HepG2 (cell line): Measurements from ENCODE around the gene FMO2. TPM values are rescaled to one million over a fixed set of nuclear protein-coding genes. Genes with fewer than 3 reads are reported as not detected.

Experiments used
- ATAC-seq: fragments of 200-7000 bp; cut with Tn5 transposase; 3 replicates; pipeline ENCODE4 v1.9.1; 2020; ENCODE audit warnings: mild to moderate bottlenecking, moderate library complexity
- BruUV-seq: library from RNA; stranded (reverse); fragments of 400-500 nt; replicated peaks from 2 replicates; lab custom pipeline; 2021; lab: Mats Ljungman, UMichigan
- CTCF ChIA-PET: fragments of 300-600 bp; formaldehyde crosslinking; extraction: SDS; loops from one replicate; lab custom pipeline; 2021; ENCODE audit warnings: low total read pairs, inconsistent platforms, low intra/inter-chr PET ratio; lab: Yijun Ruan, JAX
- POLR2A ChIA-PET: fragments of 350-600 bp; sonication (Branson Sonifier 250); formaldehyde crosslinking; loops from one replicate; lab custom pipeline; 2020; ENCODE audit warnings: antibody characterized with exemption, inconsistent platforms; lab: Yijun Ruan, JAX
- DNase-seq: peaks from one replicate; pipeline ENCODE4 v3.0.0-alpha.2; 2015; ENCODE audit warnings: low spot score
- FAIRE-seq: peaks from 3 replicates; lab custom pipeline; 2011; peaks lifted over from hg19 to GRCh38; lab: Jason Lieb, UNC
- H2AFZ ChIP-seq: one replicate; pipeline ENCODE4 v1.6.1; 2011; ENCODE audit warnings: low read length, inconsistent platforms
- H3K27ac ChIP-seq: fragments of 300-600 bp; 3 replicates; pipeline ENCODE4 v1.8.0; 2011; ENCODE audit warnings: mixed run types, mild to moderate bottlenecking, mixed read lengths, low read length, inconsistent platforms; ENCODE audit not compliant: insufficient read depth; ENCODE audit errors: extremely low read length
- H3K27me3 ChIP-seq, 2 experiments: fragments of 200-600 bp in 1 of 2; 2 replicates in 1 of 2; 3 replicates in 1 of 2; pipeline versions ENCODE4 v1.6.0 to v1.8.0; 2011; ENCODE audit warnings: low read length in 2 of 2, mild to moderate bottlenecking in 2 of 2, moderate library complexity in 2 of 2, inconsistent platforms in 1 of 2; ENCODE audit not compliant: insufficient read depth in 2 of 2, control insufficient read depth in 1 of 2
- H3K36me3 ChIP-seq, 2 experiments: fragments of 200-600 bp in 1 of 2; replicated peaks in 1 of 2; 2 replicates in 1 of 2; 3 replicates in 1 of 2; pipeline versions ENCODE4 v1.5.1 to v1.8.0; 2011; ENCODE audit warnings: low read length in 2 of 2, inconsistent platforms in 1 of 2; ENCODE audit not compliant: insufficient read depth in 2 of 2, control insufficient read depth in 1 of 2
- H3K4me1 ChIP-seq: 2 replicates; pipeline ENCODE4 v1.5.1; 2012; ENCODE audit warnings: low read length, inconsistent platforms; ENCODE audit not compliant: insufficient read depth
- H3K4me2 ChIP-seq: 2 replicates; pipeline ENCODE4 v1.6.0; 2011; ENCODE audit warnings: low read depth, low read length, inconsistent platforms
- H3K4me3 ChIP-seq, 3 experiments: fragments of 200-600 bp in 1 of 3; sonication (generic), shearing (Covaris generic) in 1 of 3; replicated peaks in 1 of 3; 2 replicates each; pipeline ENCODE4 v1.5.1; 2011 to 2016; ENCODE audit warnings: low read length in 3 of 3, inconsistent platforms in 2 of 3, low read depth in 2 of 3, mild to moderate bottlenecking in 2 of 3, control low read depth in 1 of 3, mixed read lengths in 1 of 3; ENCODE audit not compliant: insufficient read depth in 1 of 3
- H3K79me2 ChIP-seq: one replicate; pipeline ENCODE4 v1.6.1; 2011; ENCODE audit warnings: low read length, inconsistent platforms; ENCODE audit not compliant: insufficient read depth
- H3K9ac ChIP-seq: 2 replicates; pipeline ENCODE4 v1.6.0; 2011; ENCODE audit warnings: mild to moderate bottlenecking, low read depth, low read length, inconsistent platforms; ENCODE audit not compliant: insufficient read depth
- H3K9me3 ChIP-seq: 2 replicates; pipeline ENCODE4 v1.5.1; 2012; ENCODE audit warnings: mild to moderate bottlenecking, low read length
- H4K20me1 ChIP-seq: 2 replicates; pipeline ENCODE4 v1.6.0; 2011; ENCODE audit warnings: inconsistent platforms, mild to moderate bottlenecking, low read length, moderate library complexity; ENCODE audit not compliant: insufficient read depth
- CBX2 ChIP-seq, 2 experiments: fragments of 200-600 bp in 1 of 2; sonication (generic); formaldehyde crosslinking in 1 of 2; IDR thresholded peaks; 2 replicates each; pipeline versions ENCODE4 v1.7.0 to v1.8.1; 2018 to 2022; ENCODE audit warnings: low read depth in 2 of 2, low read length in 1 of 2, mild to moderate bottlenecking in 1 of 2, missing genetic modification reagents in 1 of 2
- CEBPB ChIP-seq: IDR thresholded peaks from 2 replicates; pipeline ENCODE4 v1.6.1; 2011; ENCODE audit warnings: low read depth, low read length, improper control_type of control experiment, borderline replicate concordance
- JARID2 ChIP-seq: sonication (generic); formaldehyde crosslinking; IDR thresholded peaks from 2 replicates; pipeline ENCODE4 v1.8.1; 2023; ENCODE audit warnings: missing genetic modification reagents, inconsistent platforms; ENCODE audit not compliant: insufficient replicate concordance
- JUNB ChIP-seq: sonication (generic); formaldehyde crosslinking; IDR thresholded peaks from 2 replicates; pipeline ENCODE4 v1.8.0; 2022; ENCODE audit warnings: missing genetic modification reagents, mild to moderate bottlenecking, borderline replicate concordance
- LCORL ChIP-seq, 2 experiments: fragments of 450-650 bp in 1 of 2; sonication (generic) in 1 of 2; formaldehyde crosslinking in 1 of 2; IDR thresholded peaks; 2 replicates each; pipeline versions ENCODE4 v1.5.0 to v1.6.1; 2017 to 2020; ENCODE audit warnings: antibody characterized with exemption in 1 of 2, missing genetic modification reagents in 1 of 2
- MNT ChIP-seq: fragments of 450-650 bp; IDR thresholded peaks from 2 replicates; pipeline ENCODE4 v1.6.1; 2016
- SAFB2 ChIP-seq: sonication (generic); formaldehyde crosslinking; IDR thresholded peaks from 2 replicates; pipeline ENCODE4 v1.5.1; 2020; ENCODE audit warnings: missing genetic modification reagents, low read depth, mild to moderate bottlenecking, borderline replicate concordance
- SALL2 ChIP-seq: sonication (generic); formaldehyde crosslinking; IDR thresholded peaks from 2 replicates; pipeline ENCODE4 v1.8.1; 2023; ENCODE audit warnings: mild to moderate bottlenecking, missing genetic modification reagents, inconsistent platforms
- SPEN ChIP-seq: sonication (generic); formaldehyde crosslinking; IDR thresholded peaks from 2 replicates; pipeline ENCODE4 v1.5.1; 2020; ENCODE audit warnings: low read depth, mild to moderate bottlenecking, missing genetic modification reagents
- WGBS: methylation state at CpG from one replicate; pipeline ENCODE4 v1.1.6; 2017; ENCODE audit warnings: low lambda C conversion rate; 5-methylcytosine and 5-hydroxymethylcytosine counted together
- in situ Hi-C: cut with HindIII; loops from 2 replicates; pipeline ENCODE4 v1.10.0; 2017; ENCODE audit warnings: low pct_unique_long_range_greater_than_20kb; ENCODE audit not compliant: extremely low pct_ligation_motif_present
- intact Hi-C: fragments of 100-400 bp; cut with micrococcal nuclease; formaldehyde crosslinking; loops from one replicate; pipeline ENCODE4 v1.10.0; 2022; ENCODE audit not compliant: unreplicated experiment
- polyA plus RNA-seq, 8 experiments: library from polyadenylated mRNA; depleted of rRNA in 3 of 8; stranded (reverse) in 7 of 8; unstranded in 1 of 8; fragments of >200 nt; fragmentation: Illumina TruSeq in 4 of 8; extraction: Trizol in 4 of 8; gene quantifications; 2 replicates each; pipeline versions ENCODE4 v1.2.1 to v1.2.3, GENCODE V29; 2011 to 2016; ENCODE audit warnings: low read depth in 4 of 8, missing spikeins in 1 of 8, mixed read lengths in 1 of 8; ENCODE audit not compliant: insufficient read depth in 1 of 8
- total RNA-seq, 5 experiments: library from RNA; depleted of rRNA; stranded (reverse); fragments of >200 nt; fragmentation: Illumina TruSeq; extraction: Trizol; gene quantifications; 2 replicates each; pipeline ENCODE4 v1.2.3, GENCODE V29; 2016; ENCODE audit warnings: low read depth in 1 of 5

Gene FMO2
- total and polyA plus RNA-seq, 2 of the 13 experiments (the other 11 are each of a cell fraction or from before 2014, with no cell fraction given) = not detected

DNA sequence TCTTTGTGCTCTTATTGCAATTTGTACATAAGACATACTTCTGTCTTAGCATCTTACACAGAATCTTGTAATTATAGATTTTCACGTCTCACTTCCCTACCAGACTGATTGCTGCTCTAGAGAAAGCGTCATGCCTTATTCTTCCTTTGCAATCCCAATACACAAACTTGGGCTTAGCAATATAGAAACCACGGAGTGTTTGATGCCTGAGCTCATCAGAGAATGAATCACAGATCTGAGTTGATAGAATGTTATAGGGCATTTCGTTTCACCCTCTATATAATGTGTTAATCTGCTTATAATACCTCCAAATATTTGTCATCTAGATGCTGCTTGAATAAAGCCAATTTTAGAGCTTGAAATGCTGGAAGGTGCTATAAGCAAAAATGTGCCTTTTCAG is 69.8 kb downstream of the FMO2 start:
- intact Hi-C loops = no loop called here

GRCh38 chr1:171256940-171257606 is 72.0 kb downstream of the FMO2 start:
- WGBS = 0% methylated on average over 5 of the region's 8 CpGs
- Histone ChIP-seq H3K9ac (no peak overlapping the region), H3K27ac (no peak overlapping the region), H3K4me2 (no peak overlapping the region), H2AFZ (no peak overlapping the region), H3K9me3 (no peaks in the 10 kb centered on the region), H4K20me1 (no peaks in the 10 kb centered on the region), H3K79me2 (no peaks in the 10 kb centered on the region), H3K4me1 (no peaks in the 10 kb centered on the region), H3K27me3 (peaks cover 0 to 4% of the 10 kb centered on the region in 2 experiments; a peak in 1 of 5 replicates), H3K4me3 (no peak overlapping the region), H3K36me3 (no peaks in the 10 kb centered on the region)
- DNase-seq (no peak), ATAC-seq (no peak; the same call in 2 of the 3 replicates), FAIRE-seq (no peak)
- in situ Hi-C loops = no loop called here
- BruUV-seq = no TSS peak
- CTCF ChIA-PET = no interaction called here
- POLR2A ChIA-PET = no interaction called here
- TF ChIP-seq CBX2 (IDR thresholded peaks at IDR 0.05; ENCODE audit: low read depth, low read length) = no peak
- no peak for TF ChIP-seq CBX2 (CRISPR knock-in tag; IDR thresholded peaks at IDR 0.05; ENCODE audit: low read depth)
- peak; percentile 48; the same call in 1 of the 2 replicates for TF ChIP-seq LCORL (IDR thresholded peaks at IDR 0.05)
- no peak for TF ChIP-seq LCORL (CRISPR knock-in tag; IDR thresholded peaks at IDR 0.05)
- TF ChIP-seq MNT = peak; percentile 47; the same call in 1 of the 2 replicates
- 0 out of 2 replicates have a peak, but pooled peaks have one; percentile 19 for TF ChIP-seq CEBPB
- intact Hi-C loops = no loop called here

More for the DNA sequence above, 69.8 kb downstream of the FMO2 start:
- DNase-seq = no peak
- Histone ChIP-seq H3K27me3 (peaks cover 0 to 13% of the 10 kb centered on the region in 2 experiments; a peak in 2 of 5 replicates), H3K27ac (no peak overlapping the region), H3K4me2 (no peak overlapping the region), H3K36me3 (no peaks in the 10 kb centered on the region), H3K9me3 (no peaks in the 10 kb centered on the region), H2AFZ (no peak overlapping the region), H3K79me2 (no peaks in the 10 kb centered on the region), H3K9ac (no peak overlapping the region), H3K4me1 (no peaks in the 10 kb centered on the region), H3K4me3 (no peak overlapping the region), H4K20me1 (no peaks in the 10 kb centered on the region)
- in situ Hi-C loops = no loop called here
- 14% methylated on average over 4 of the region's 4 CpGs for WGBS
- CTCF ChIA-PET = no interaction called here
- FAIRE-seq = no peak
- POLR2A ChIA-PET = no interaction called here
- no peak for TF ChIP-seq SALL2
- TF ChIP-seq JUNB (CRISPR knock-in tag) = no peak
- TF ChIP-seq SAFB2 (CRISPR knock-in tag) = no peak
- TF ChIP-seq JARID2 = no peak
- TF ChIP-seq SPEN = no peak
- BruUV-seq = no TSS peak
- ATAC-seq = no peak
